Prostate gland (tissue), 2 donors: Measurements from ENCODE around the gene ZNF799.

ENCODE experiments used
- CTCF ChIP-seq, 4 experiments: fragments of 200-600 bp in 2 of 4; fragments of 450-650 bp in 2 of 4; sonication (generic) in 2 of 4; IDR thresholded peaks; 1 replicate in 3 of 4; 2 replicates in 1 of 4; pipeline ENCODE4 v1.5.1; 2016 to 2019; ENCODE audit warnings: antibody characterized with exemption in 4 of 4, mild to moderate bottlenecking in 2 of 4, moderate library complexity in 2 of 4
- POLR2A ChIP-seq: fragments of 450-650 bp; IDR thresholded peaks from one replicate; pipeline ENCODE4 v1.6.1; 2016; ENCODE audit warnings: antibody characterized with exemption, mild to moderate bottlenecking

GRCh38 chr19:12345197-12345596 lies 55.9 kb downstream of the ZNF799 start:
- TF ChIP-seq CTCF (IDR thresholded peaks at IDR 0.05) (no peak), POLR2A (no peak)
